GM21381 (cell line): Measurements from ENCODE around the gene FAM124A.

Source experiments
- ATAC-seq: cut with Tn5 transposase; IDR thresholded peaks from one replicate; pipeline ENCODE4 v1.9.1; 2021; ENCODE audit warnings: mild to moderate bottlenecking, moderate library complexity; ENCODE audit not compliant: unreplicated experiment

Gene FAM124A

DNA sequence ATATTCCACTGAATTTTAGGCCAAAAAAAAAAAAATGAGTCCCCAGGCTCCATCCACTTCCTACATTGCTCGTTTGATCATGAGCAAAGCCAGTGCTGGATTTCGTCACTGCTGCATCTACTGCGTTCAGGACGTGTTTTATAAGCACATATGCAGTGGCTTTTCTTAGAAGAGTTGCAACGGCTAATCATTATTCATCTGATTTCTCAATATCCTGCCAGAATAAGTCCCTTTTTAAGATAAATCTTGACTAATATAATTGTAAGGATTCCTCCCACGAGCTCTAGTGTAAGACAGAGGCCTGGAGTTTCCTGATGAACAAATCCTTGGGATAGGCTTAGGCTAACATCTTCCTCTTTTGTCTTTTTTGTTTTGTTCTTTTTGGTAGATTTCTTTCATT lies 19.5 kb downstream of the FAM124A start:
- no peak for ATAC-seq

DNA sequence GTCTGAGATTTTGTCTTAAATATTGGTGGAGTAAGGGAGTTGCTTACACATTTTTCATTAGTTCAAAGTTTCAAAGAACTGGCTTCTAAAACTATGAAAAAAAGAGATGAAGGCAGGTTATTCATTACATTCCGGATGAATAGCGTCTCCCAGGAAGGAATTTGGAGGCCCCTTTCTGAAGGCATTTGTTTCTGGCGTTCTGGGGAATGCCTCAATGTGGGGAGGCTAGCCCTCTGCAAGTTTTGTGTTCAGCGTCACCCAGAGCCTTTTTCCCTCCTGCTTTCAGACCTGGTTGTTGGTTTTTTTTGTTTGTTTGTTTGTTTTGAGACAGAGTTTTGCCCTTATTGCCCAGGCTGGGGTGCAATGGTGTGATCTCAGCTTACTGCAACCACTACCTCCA lies 21.0 kb downstream of the FAM124A start:
- no peak for ATAC-seq

GRCh38 chr13:51243832-51244231 lies 21.6 kb downstream of the FAM124A start:
- no peak for ATAC-seq

DNA sequence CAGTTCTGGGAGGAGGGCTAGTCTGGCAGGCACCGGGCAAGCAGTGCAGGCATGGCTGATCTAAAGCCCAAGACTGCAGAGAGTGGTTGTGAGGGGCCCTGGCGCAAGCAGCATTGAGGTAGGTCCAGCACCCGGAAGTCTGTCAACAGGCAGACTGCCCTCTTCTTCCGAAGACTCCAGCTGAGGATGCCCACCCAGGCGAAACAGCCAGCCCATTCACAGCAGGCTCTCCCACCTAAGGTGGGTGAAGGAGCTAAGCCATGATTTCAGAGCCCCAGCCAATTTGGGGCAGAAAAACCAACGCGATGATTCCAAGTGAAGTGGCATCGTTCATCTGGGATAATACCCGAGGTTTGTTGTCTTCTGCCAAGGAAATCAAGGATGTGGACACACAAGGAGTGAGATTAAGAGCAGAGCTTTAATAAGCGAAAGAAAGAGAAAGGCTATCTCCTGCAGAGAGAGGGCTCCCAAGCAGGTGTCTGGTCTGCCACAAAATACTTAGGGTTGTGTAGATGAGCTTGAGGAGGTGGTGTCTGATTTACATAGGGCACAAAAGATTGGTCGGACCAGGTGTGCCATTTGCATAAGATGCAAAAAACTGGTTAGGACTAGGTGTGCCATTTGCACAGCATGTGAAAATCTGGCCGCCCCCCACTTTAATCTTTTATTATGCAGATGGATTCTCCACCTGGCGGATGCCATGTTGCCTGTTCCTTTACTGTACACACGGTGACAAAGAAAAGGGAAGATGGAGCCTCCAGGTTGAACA lies 22.6 kb downstream of the FAM124A start:
- no peak for ATAC-seq

DNA sequence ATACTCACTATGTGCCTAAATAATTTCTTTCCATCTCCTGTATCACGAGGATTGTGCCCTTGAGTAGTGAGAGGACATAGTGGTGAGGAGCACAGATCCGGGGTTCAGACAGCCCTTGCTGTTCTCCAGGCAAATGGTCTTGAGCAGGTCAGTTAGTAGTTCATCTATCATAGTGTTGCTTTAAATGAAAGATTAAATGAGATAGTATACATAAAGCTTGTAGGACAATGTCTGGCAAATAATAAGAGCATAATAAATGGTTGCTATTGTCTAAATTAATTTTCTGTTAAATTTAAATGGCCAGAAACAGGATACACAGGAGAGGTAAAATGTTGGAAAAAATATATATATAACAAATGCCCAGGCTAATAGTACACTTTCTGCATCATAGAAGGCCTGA lies 23.4 kb downstream of the FAM124A start:
- no peak for ATAC-seq

DNA sequence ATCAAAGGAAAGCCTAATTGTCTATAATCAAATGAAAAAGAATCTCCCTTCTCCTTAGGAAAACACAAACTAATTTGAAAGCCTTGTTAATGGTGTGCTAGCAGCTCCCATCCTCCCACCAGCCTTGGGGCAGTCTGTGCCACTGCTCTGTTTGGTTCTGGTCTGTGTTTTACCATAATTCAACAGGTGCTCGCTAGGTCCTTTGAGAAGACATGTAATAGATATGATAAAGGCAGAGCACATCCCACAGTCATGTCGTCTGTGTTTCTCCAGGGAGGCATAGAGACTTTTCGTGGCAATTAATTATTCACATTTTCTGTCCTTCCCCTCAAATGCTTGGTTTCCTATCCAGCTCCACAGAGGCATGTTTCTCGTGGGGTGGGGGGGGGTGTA lies 23.8 kb downstream of the FAM124A start:
- no peak for ATAC-seq

GRCh38 chr13:51246418-51247277 lies 24.4 kb downstream of the FAM124A start:
- ATAC-seq, result no peak

- ATAC-seq, result no peak
These were observed 27.1 kb downstream of the FAM124A start for GRCh38 chr13:51249255-51249654.

DNA sequence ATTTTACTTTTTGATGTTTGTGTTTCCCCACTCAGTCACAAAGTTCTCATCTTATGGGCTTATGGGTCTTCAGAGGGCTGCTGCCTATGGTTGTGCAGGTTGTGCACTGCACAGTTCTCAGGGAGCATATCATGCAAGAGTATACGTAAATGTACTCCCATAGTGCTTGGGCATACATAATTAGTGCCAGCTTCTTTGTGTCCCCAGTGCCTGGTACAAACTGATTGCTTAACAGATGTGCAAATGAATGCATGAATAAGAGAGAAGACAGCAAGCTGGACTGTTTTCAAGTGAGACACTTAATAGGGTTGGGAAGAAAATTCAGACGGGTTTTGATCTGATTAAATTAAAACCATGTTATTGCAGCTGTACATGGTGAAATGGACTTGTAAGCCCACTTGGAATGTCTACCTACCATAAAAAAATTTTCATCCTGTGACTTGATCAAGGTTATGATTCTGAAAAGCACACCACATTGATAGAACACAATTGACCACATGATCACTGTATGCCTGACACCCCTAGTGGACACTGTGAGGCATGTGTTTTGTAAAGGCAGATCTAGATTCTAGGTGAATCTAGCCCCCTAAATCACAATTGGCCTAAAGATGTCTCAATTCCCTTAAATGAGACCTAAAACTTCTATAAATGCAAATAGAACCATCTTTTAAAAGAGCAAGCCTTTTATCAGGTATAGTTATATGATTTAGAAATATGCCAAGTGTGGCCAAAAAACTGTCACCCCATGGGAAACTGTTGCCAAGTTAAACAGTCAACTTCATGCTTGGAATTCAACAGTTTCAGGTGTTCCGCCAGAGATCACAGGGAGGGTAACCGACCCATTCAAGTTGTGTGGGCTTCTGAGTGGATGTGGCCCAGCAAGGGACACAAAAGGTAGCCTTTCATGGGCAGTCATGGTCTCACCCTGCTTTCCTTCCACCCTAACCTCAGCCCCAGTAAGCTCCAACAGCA lies 27.9 kb downstream of the FAM124A start:
- no peak for ATAC-seq

GRCh38 chr13:51251480-51251879 lies 29.3 kb downstream of the FAM124A start:
- ATAC-seq, result no peak

DNA sequence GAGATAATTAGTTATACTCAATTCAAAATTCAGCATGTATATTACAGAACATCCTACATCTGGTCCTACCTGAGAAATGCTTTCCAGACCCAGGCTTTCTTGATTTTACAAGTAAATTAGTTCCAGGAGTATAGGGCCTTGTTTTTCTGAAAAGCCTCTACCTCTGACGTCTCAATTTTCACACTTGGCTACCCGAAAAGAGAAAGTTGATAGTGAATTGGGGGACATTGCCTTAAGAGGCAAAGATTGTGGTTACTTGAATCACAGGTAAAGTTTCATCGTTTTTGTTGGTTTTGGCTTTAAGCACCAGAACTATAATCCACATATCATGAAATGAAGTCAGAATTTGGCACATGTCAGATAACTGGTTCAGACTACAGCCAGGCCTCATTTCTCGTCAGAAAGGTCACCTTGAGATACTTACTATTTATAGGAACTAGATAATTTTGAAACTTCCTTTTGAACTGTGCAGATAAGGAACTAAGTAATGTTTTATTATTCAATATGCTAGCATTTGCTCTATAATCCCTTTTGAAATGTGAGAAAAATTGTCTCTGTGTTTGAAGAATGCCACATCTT lies 30.8 kb downstream of the FAM124A start:
- no peak for ATAC-seq

GRCh38 chr13:51255556-51255955 lies 33.4 kb downstream of the FAM124A start:
- ATAC-seq, result no peak

GRCh38 chr13:51257187-51257586 lies 35.0 kb downstream of the FAM124A start:
- ATAC-seq, result no peak

DNA sequence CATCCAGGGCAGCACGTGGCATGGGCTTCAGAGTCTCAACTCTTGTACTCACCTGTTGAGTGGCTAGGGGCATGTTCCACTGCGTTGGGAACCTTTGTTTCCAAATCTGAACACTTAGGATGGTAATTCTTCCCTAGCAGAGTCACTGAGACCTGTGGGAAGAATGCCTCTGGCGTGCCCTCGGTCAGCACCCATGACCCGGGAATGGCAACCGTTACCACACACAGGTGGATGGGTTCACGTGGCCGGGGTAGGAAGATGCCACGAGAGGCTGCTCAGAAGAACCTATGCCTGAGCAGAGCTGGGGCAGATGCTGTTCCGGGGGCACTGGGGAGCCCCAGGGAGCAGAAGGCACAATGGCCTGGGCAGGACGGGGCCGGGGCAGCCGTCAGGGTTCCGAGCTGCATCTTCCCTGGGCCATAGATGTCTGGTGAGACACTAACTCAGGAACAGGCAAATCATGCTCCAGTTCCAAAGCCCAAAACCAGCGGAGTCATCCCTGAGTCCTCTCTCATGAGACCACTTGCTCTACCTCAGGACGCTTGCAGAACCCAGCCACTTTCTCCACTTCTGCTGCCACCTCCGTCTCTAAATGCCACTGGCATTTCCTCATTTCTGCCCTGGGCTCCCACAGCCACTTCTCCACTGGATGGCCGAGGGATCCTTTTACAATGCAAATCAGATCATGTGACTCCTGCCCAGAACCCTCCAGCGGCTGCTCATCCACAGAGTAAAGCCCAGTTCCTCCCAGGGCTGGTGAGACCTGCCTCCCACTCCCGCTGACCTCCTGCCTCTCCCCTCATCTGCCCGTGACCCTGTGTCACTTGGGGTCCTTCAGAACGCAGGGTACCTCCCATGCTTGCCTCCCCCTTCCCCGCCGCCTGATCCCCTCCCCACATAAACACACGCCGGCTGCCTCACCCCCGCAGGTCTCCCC lies 36.7 kb downstream of the FAM124A start:
- ATAC-seq, result no peak

DNA sequence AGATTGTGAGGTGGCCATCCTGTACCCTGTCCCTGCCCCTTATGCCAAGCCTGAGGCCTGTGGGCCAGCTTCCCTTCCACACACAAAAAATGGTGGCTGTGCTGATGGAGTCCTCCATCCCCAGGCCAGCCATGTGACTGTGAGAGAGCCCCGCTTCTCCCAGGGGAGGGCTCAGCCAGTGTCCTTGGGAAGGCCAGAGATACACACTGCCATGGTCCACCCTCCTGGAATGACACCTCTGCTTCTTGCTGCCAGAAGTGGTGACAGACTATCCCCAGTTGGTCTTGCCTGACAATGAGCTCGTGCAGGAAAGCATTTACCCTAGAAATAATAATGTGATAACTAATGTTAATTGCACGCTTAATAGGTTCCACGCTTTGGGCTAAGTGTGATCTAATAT lies 38.0 kb downstream of the FAM124A start:
- ATAC-seq, result no peak

DNA sequence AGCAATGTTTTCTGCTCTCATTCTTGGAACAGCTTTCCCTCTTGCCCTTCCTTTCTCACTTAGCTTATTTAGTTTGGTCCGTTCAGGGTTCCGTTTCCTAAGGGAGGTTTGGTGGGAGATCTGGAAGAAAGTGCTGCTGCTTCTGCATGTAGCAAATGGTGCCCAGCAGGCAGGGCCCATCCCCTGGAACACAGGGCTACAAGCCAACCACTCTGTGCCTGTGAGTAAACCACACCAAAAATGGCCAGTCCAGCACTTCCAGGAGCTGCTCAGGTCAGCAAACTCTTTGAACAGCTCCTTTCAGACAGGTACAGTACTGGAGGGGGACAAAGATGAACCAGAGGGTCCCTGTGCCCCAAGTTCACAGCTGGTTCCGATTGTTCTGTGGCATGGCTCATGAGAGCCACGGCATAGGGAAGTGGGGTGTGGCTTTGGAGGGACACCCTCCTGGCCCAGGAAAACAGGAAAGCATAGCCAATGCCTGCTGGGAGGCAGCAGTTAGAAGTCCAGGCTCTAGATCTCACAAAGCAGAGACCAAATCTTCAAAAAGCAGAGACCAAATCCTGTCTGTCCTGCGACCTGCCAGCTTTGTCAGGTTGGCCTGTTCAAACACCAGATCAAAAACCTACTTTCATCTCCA lies 39.5 kb downstream of the FAM124A start:
- ATAC-seq, result no peak

GRCh38 chr13:51262501-51263211 lies 40.5 kb downstream of the FAM124A start:
- ATAC-seq, result no peak

GRCh38 chr13:51266642-51267041 lies 44.4 kb downstream of the FAM124A start:
- ATAC-seq, result no peak
